H1 (cell line): Measurements from ENCODE around the gene MTARC1.

Experiments
- ATF2 ChIP-seq: IDR thresholded peaks from 2 replicates; pipeline ENCODE4 v1.6.1; 2012; ENCODE audit warnings: low read length, inconsistent platforms
- BRCA1 ChIP-seq: IDR thresholded peaks from 2 replicates; pipeline ENCODE4 v1.6.1; 2012; ENCODE audit warnings: low read depth, low read length, improper control_type of control experiment
- CEBPB ChIP-seq: IDR thresholded peaks from 2 replicates; pipeline ENCODE4 v1.6.1; 2012; ENCODE audit warnings: low read depth, low read length
- CTCF ChIP-seq, 3 experiments: IDR thresholded peaks; 1 replicate in 2 of 3; 2 replicates in 1 of 3; pipeline versions ENCODE4 v1.5.1 to v1.6.1; 2011; ENCODE audit warnings: low read length in 3 of 3, mild to moderate bottlenecking in 3 of 3, inconsistent platforms in 2 of 3, low read depth in 1 of 3, moderate library complexity in 1 of 3; ENCODE audit not compliant: insufficient read depth in 1 of 3; ENCODE audit errors: control extremely low read depth in 1 of 3
- EP300 ChIP-seq, 2 experiments: IDR thresholded peaks; 1 replicate in 1 of 2; 2 replicates in 1 of 2; pipeline ENCODE4 v1.6.1; 2011 to 2012; ENCODE audit warnings: low read depth in 2 of 2, low read length in 2 of 2, mild to moderate bottlenecking in 2 of 2, borderline replicate concordance in 1 of 2, inconsistent platforms in 1 of 2, moderate library complexity in 1 of 2
- EZH2 ChIP-seq: fragments of 200-600 bp; sonication (generic); IDR thresholded peaks from 2 replicates; pipeline ENCODE4 v1.7.1; 2012; ENCODE audit warnings: low read depth, mild to moderate bottlenecking, moderate library complexity, low read length, inconsistent platforms; ENCODE audit not compliant: severe bottlenecking
- FOSL1 ChIP-seq: IDR thresholded peaks from 2 replicates; pipeline ENCODE4 v1.6.1; 2011; ENCODE audit warnings: mild to moderate bottlenecking, low read depth, low read length, moderate library complexity; ENCODE audit not compliant: insufficient read depth
- GTF2F1 ChIP-seq: IDR thresholded peaks from 2 replicates; pipeline ENCODE4 v1.6.1; 2012; ENCODE audit warnings: low read depth, low read length, improper control_type of control experiment, borderline replicate concordance
- RAD21 ChIP-seq, 2 experiments: IDR thresholded peaks in 1 of 2; conservative IDR thresholded peaks in 1 of 2; 2 replicates each; pipeline ENCODE4 v1.6.1; 2011; ENCODE audit warnings: low read depth in 2 of 2, low read length in 2 of 2, improper control_type of control experiment in 1 of 2, inconsistent platforms in 1 of 2, mild to moderate bottlenecking in 1 of 2, moderate library complexity in 1 of 2
- RXRA ChIP-seq: IDR thresholded peaks from 2 replicates; pipeline ENCODE4 v1.6.1; 2011; ENCODE audit warnings: low read depth, mild to moderate bottlenecking, low read length, moderate library complexity; ENCODE audit not compliant: insufficient read depth
- SP1 ChIP-seq: IDR thresholded peaks from 2 replicates; pipeline ENCODE4 v1.6.1; 2011; ENCODE audit warnings: low read depth, low read length
- TAF1 ChIP-seq: IDR thresholded peaks from 2 replicates; pipeline ENCODE4 v1.6.1; 2011; ENCODE audit warnings: mild to moderate bottlenecking, low read depth, low read length
- TCF12 ChIP-seq: IDR thresholded peaks from 2 replicates; pipeline ENCODE4 v1.6.1; 2011; ENCODE audit warnings: low read depth, mild to moderate bottlenecking, low read length
- USF2 ChIP-seq: IDR thresholded peaks from 2 replicates; pipeline ENCODE4 v1.6.1; 2011; ENCODE audit warnings: low read length, improper control_type of control experiment

GRCh38 chr1:220791956-220792355, 5.2 kb downstream of the MTARC1 start:
- TF ChIP-seq CTCF (IDR thresholded peaks at IDR 0.05; ENCODE audit: control extremely low read depth in 1 of 3, insufficient read depth in 1 of 3, low read depth in 1 of 3, low read length in 3 of 3) (no peak), FOSL1 (no peak), BRCA1 (no peak), EP300 (IDR thresholded peaks at IDR 0.05; ENCODE audit: borderline replicate concordance in 1 of 2, low read depth in 2 of 2, low read length in 2 of 2) (no peak), RAD21 (IDR thresholded peaks at IDR 0.05 in 1 of 2, conservative IDR thresholded peaks at IDR 0.05 in 1 of 2; ENCODE audit: low read depth in 2 of 2, low read length in 2 of 2) (no peak), CEBPB (no peak), TAF1 (no peak), USF2 (no peak), ATF2 (no peak), RXRA (no peak), SP1 (no peak), EZH2 (no peak), TCF12 (no peak), GTF2F1 (no peak)
